ENCODE measurements around the gene CDK14. TPM values are rescaled to one million over a fixed set of nuclear protein-coding genes. Genes with fewer than 3 reads are reported as not detected.

The CDK14 gene
- total and polyA plus RNA-seq, 2 of the 8 experiments (the other 6 are each of a cell fraction or from before 2014, with no cell fraction given) = 5.5 to 47.3 TPM

- no peak overlapping the region for H2BK20ac ChIP-seq (ENCODE audit: low read length)
- no peak overlapping the region for H3K14ac ChIP-seq (ENCODE audit: insufficient read length)
- no peaks in the 10 kb centered on the region for H3K23me2 ChIP-seq (ENCODE audit: low read depth, low read length)
- no peak overlapping the region for H2BK12ac ChIP-seq (ENCODE audit: low read depth, low read length)
- no peaks in the 10 kb centered on the region for H3K79me1 ChIP-seq (ENCODE audit: low read depth, low read length)
- H2BK120ac ChIP-seq (replicated peaks; ENCODE audit: low read depth, low read length) = no peak overlapping the region
- H3K9ac ChIP-seq (replicated peaks in 1 of 4; ENCODE audit: extremely low read depth in 1 of 4, low read depth in 3 of 4, low read length in 3 of 4) = no peak overlapping the region
- H3K36me3 ChIP-seq (ENCODE audit: control insufficient read depth in 2 of 4, insufficient read depth in 4 of 4, low read length in 3 of 4) = no peaks in the 10 kb centered on the region
- H2BK5ac ChIP-seq (ENCODE audit: low read depth, low read length) = no peak overlapping the region
- H2AFZ ChIP-seq (ENCODE audit: low read length) = no peak overlapping the region
- FAIRE-seq = no peak
- no peak overlapping the region for H3K56ac ChIP-seq (replicated peaks; ENCODE audit: insufficient read length, low read depth, low read length)
- H3K4ac ChIP-seq (replicated peaks; ENCODE audit: insufficient read length, low read depth, low read length) = no peak overlapping the region
- H3K27ac ChIP-seq (ENCODE audit: low read depth, low read length) = no peak overlapping the region
- WGBS, 2 experiments (ENCODE audit: extremely low coverage in 1 of 2, insufficient coverage in 1 of 2, insufficient read length in 1 of 2, insufficient replicate concordance in 2 of 2, low coverage in 1 of 2, low lambda C conversion rate in 2 of 2, missing lambda C conversion rate in 1 of 2) = 86% methylated on average over 7 of the region's 7 CpGs; no CpG with 5 or more reads in 1 of the 2 experiments
- no peaks in the 10 kb centered on the region for H4K20me1 ChIP-seq (replicated peaks in 1 of 2; ENCODE audit: control insufficient read depth in 1 of 2, insufficient read depth in 2 of 2, low read length in 2 of 2)
- no peak overlapping the region for H4K91ac ChIP-seq (replicated peaks; ENCODE audit: insufficient read length, low read length)
- H2BK15ac ChIP-seq (ENCODE audit: low read length) = no peak overlapping the region
- no peaks in the 10 kb centered on the region for H3K27me3 ChIP-seq (replicated peaks in 1 of 4; ENCODE audit: control insufficient read depth in 3 of 4, extremely low read depth in 1 of 4, insufficient read depth in 3 of 4, low read length in 3 of 4)
- H4K8ac ChIP-seq (ENCODE audit: extremely low read depth, insufficient read depth, low read length) = no peak overlapping the region
- no peak overlapping the region for H3K4me3 ChIP-seq (ENCODE audit: extremely low read depth in 1 of 4, insufficient read depth in 2 of 4, low read depth in 3 of 4, low read length in 4 of 4)
- ChIA-PET CTCF (ENCODE audit: partially characterized antibody) (interaction anchor here (1.5 kb wide), 1 partner anchor 75 kb away, joined by 4 read pairs; no protein-coding TSS in a partner anchor), POLR2A (ENCODE audit: partially characterized antibody) (no interaction called here)
- no peak overlapping the region for H2AK5ac ChIP-seq (ENCODE audit: low read depth, low read length)
- H3K18ac ChIP-seq (ENCODE audit: extremely low read depth, low read length) = no peak overlapping the region
- H4K5ac ChIP-seq (ENCODE audit: insufficient read length, low read depth, low read length) = no peak overlapping the region
- no peak overlapping the region for H3K23ac ChIP-seq (ENCODE audit: insufficient read length)
- H3K4me2 ChIP-seq (ENCODE audit: insufficient read depth in 1 of 2, low read depth in 2 of 2, low read length in 2 of 2) = no peak overlapping the region; a peak in 1 of 4 replicates
- no peaks in the 10 kb centered on the region for H3K79me2 ChIP-seq (ENCODE audit: control insufficient read depth in 1 of 2, insufficient read depth in 2 of 2, low read length in 2 of 2)
- H3K4me1 ChIP-seq (replicated peaks in 1 of 4; ENCODE audit: control insufficient read depth in 3 of 4, insufficient read depth in 4 of 4, low read length in 3 of 4) = 0 out of 7 replicates have a peak, but pooled peaks cover 0 to 1% (median 0%) of the 10 kb centered on the region in 4 experiments
- H3K9me3 ChIP-seq (ENCODE audit: insufficient read depth in 2 of 2, low read depth in 1 of 2, low read length in 1 of 2) = no peaks in the 10 kb centered on the region
- no peak for TF ChIP-seq SIN3A (conservative IDR thresholded peaks at IDR 0.05 in 1 of 2, IDR thresholded peaks at IDR 0.05 in 1 of 2; ENCODE audit: low read depth in 1 of 2, low read length in 2 of 2)
- DNase-seq (ENCODE audit: low read depth in 1 of 2, low spot score in 2 of 2) = no peak
Observed at GRCh38 chr7:91212582-91212981, 616.5 kb downstream of the CDK14 start.
